Measurements from ENCODE around the gene HGD.
"Not testable (repeated sequence)": the region's sequence is repeated elsewhere in the genome, so short reads cannot be mapped to it uniquely, and the experiment has no call there.

The HGD gene

DNA sequence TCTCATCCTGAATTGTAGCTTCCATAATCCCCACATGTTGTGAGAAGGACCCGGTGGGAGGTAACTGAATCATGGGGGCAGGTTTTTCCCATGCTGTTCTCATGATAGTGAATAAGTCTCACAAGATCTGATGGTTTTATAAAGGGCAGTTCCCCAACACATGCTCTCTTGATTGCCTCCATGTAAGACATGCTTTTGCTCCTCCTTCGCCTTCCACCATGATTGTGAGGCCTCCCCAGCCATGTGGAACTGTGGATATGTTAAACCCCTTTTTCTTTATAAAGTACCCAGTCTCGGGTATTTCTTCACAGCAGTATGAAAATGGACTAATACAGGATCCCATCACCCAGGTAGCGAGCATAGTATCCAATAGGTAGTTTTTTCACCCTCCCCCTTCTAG lies 43.2 kb downstream of the HGD start:
- not testable (repeated sequence) for DNase-seq (ENCODE audit: low read depth)

DNA sequence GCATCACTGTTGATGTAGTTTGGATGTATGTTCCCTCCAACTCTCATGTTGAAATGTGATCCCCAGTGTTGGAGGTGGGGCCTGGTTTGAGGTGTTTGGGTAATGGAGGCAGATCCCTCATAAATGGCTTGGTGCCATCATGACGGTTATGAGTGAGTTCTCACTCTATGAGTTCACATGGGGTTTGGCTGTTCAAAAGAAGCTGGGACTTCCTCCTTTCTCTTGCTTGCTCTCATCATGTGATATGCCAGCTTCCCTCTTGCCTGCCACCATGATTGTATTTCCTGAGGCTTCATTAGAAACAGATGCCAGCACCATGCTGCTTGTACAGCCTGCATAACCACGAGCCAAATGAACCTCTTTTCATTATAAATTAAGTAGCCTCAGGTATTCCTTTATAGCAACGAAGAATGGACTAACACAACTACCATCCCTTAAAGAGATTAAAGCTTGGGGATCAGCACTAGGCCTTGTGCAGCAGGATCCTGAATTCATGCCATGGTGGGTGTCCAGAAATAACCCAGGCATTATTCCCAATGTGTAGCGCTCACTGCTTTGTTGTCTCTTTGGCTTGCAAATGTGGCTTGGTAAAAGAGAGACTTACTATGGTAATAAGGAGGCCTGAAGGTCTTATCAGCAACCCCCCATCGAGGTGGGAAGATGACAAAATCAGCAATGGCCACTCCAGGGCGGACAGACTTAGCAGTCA lies 44.0 kb downstream of the HGD start:
- no peak for DNase-seq (ENCODE audit: low read depth)

DNA sequence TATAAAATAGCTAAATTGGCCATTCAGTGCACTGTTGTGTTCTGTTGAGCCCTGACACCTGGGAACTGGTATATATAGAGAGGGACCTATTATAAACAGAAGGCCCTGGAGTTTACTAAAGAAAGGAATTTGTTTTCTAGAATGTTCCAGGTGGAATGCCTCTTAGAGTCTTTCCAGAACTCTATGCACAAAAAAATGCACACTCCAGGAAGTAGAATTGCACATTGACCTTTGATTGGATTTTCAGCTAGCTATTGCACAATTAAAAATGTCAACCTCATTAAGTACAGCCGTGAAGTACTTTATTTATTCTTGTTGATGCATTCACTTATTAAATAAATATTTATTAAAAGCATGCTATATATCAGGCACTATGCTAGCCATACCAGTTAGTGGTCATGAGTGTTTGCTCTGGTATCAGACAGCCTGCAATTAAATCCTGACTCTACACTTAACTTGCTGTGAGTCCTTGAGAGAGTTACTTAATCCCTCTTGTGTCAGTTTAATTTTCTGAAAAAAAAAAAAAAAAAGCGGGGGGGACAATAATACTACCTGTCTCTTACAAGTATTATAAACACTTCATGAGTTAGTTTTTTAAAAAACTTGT lies 45.1 kb downstream of the HGD start:
- no peak for DNase-seq (ENCODE audit: low read depth)

DNA sequence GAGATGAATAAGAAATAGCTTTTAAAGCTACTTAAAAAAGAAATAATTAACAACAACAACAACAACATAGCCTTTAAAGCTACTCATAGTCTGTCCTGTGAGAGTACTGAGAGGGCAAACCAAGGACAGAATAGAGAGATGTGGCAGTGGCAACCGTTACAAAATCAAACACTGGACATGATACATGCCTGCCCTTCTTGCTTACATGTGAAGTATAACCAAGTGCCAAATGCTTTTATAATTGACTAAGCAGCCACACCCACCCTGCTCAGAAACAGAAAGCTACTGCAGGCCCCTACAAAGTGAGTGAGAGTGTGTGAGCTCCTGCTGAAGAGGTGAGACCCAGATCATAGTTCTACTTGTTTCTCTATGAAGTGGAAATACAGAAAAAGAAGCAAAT lies 47.5 kb downstream of the HGD start:
- no peak for DNase-seq (ENCODE audit: low read depth)

DNA sequence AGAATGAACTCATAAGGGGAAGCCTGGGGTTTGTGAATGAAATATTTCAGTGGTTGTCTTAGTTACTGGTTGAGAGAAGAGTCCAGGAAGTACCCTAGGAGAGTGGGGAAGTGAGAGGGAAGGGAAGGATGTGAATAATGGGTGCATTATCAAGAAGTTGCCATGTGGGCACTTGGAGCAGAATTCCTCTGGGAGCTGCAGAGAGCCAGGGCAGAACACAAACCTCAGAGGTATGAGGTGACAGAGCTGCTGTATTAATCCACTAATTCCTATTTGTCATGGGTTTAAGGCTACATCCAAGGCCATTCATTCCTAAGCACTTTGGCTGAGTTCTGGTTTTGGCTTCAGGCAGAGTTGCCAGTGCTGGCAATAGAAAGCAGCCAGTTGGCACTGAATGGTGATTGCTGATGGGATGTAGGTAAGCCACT lies 56.9 kb downstream of the HGD start:
- no peak for DNase-seq (ENCODE audit: low read depth)

DNA sequence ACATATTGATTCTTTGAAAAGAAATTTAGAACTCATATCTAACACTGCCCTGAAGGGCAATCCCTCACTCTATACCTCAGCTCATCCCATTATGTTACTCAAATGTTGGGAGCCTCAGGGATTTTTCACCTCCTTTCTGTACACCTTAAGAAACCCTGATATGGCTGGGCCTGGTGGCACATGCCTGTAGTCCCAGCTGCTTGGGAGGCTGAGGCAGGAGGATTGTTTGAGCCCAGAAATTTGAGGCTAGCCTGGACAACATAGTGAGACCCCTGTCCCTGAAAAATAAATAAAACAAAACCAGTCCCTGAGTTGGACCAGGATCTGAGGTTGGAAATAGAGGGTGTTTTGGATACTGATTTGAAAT lies 58.3 kb downstream of the HGD start:
- no peak for DNase-seq (ENCODE audit: low read depth)

DNA sequence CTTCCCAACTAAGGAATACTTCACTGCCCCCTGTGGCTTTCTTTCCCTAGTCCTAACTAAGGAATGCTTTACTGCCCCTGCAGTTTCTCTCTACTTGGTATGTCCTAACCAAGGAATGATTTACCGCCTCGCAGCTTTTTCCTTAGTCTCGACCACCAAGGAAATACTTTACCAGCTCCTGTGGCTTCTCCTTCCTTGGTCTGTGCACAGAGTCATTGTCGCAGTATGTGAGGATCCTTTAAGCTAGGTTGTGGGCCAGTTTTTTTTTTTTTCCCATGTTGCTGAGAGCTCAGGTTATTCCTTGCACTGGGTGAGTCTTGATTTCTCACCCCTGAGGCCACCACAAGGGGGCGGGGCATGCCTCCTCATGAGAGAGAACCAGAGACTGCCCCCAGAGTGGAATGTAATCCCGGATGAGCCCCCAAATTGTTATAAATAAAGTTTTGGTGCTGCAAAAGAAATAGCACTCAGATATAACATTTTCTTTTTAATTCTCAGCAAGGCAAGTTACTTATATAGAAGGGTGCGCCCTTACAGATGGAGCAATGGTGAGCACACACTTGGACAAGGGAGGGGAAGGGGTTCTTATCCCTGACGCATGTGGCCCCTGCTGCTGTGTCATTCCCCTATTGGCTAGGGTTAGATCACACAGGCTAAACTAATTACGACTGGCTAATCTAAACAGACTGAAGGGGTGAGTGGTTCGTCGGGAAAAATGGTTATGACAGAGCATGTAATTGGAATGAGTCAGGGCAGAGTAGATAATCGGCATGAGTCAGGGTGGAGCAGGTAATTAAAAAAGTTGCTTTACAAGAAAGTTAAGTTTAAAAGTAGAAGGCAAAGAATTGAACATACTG lies 58.9 kb downstream of the HGD start:
- DNase-seq (ENCODE audit: low read depth): no peak

DNA sequence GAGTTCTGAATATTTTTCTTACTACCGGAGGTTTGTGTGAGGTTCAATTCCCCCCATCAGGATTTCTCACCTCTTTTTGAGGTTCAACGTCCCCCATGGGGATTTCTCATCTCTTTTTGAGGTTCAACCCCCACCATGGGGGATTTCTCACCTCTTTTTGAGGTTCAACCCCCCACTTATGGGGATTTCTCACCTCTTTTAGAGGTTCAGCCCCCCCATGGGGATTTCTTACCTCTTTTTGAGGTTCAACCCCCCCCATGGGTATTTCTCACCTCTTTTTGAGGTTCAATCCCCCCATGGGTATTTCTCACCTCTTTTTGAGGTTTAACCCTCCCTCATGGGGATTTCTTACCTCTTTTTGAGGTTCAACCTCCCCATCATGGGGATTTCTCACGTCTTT lies 59.6 kb downstream of the HGD start:
- no peak for DNase-seq (ENCODE audit: low read depth)

DNA sequence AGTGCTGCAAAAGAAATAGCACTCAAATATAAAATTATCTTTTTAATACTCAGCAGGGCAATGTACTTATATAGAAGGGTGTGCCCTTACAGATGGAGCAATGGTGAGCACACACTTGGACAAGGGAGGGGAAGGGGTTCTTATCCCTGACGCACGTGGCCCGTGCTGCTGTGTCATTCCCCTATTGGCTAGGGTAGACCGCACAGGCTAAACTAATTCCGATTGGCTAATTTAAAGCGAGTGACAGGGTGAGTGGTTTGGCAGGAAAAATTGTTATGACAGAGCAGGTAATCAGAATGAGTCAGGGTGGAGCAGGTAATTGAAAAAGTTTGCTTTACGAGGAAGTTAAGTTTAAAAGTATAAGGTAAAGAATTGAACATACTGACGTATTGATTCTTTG lies 65.3 kb downstream of the HGD start:
- not testable (repeated sequence) for DNase-seq (ENCODE audit: low read depth)

DNA sequence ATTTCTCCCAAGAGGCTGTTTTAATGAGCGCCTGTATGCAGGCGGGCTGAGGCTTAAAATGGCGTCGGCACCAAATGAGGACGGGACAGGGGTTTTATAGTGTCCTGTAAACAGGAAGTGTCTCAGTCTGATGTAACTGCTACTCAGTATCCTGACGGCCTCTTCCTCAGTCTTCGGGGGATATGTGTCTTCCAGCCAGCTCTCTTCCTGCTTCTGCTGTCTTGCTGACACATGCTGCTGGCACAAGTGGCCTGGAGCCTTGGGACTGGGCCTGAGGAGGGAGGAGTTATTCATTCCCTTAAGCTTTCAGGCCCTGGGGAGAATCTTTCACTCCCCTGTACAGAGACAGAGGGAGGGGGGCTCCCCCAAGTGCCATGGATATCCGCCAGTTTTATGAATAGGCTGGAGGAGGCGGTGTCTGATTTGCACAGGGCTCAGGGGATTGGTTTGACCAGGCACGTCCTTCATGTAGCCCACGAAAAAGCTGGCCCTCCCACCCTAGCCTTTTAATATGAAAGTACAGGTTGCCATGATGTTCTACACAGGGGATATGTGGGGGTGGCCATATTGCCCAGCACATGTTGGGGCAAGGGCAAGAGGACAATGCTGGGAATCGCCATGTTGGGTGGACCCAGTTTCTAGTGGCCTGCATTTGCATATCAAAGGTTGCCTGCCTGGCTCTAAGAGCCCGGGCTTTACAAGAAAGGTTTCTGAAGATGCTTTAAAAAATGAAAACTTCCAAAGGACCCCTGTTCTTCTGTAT lies 66.0 kb downstream of the HGD start:
- no peak for DNase-seq (ENCODE audit: low read depth)

DNA sequence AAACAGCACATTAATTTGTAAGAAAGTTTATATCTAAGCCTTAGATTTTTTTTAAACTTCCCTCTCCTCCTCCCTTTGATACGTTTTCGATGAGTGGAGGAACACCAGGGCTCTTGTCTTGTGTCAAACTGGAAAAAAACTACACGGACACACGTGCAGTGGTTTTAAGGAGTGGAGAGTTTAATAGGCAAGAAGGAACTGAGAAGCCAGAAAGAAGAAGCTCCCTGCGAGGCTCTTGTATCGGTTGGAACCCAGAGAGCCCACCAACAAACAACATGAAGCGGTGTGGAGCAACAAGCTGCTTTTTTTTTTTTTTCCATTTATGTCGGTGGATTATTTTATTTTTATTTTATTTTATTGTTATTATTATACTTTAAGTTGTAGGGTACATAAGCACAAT lies 67.3 kb downstream of the HGD start:
- no peak for DNase-seq (ENCODE audit: low read depth)

DNA sequence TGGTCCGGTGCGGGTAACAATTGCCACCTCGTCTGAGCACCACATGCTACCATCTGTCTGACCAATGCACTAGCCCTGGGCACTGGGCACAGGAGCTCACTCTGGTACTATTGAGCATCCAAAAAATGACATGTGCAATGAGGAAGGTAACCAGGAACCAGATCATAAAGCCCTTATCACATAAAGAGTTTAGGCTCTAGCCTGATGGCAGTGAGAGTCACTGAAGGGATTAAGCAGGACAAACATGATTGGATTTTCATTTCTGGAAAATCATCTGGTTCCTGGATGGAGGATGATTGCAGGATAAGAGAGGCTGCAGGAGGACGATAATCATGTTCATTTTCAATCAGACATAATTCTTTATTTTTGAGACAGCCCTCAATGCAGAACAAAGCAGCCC lies 73.5 kb downstream of the HGD start:
- DNase-seq (ENCODE audit: low read depth): no peak

DNA sequence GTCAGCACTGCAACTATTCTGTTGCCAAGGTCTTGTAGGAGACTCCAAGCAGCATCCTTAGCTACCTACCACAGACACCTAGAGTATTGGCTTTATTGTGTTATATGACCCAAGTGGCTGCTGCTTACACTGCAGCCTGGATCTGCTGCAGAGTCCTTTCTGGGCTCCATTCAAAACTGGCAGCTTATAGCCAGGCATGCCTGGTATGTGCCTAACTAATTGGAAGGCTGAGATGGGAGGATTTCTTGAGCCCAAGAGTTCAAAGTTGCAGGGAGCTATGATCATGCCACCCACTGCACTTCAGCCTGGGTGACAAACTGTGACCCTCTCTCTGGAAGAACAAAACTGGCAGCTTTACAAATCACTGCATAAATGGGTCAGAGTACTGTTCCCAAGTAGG lies 77.3 kb downstream of the HGD start:
- no peak for DNase-seq (ENCODE audit: low read depth)

DNA sequence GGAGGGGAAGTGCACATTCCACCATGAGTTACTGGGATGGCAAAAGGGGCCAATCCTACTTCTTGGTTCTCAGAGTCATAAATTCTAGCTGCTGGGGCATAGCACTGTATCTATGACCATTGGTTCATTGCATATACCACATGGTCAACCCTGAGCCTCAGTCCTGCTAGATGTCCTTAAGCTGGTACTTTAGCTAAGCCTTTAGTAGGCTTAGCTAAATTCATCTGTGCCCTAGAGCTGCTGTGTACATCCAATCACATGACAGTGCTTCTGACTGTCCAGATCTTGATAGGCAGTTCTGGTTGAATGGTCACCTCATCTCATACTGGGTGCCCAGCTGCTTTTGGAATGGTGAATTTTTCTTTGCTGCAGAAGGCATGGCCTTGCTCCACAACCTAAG lies 77.7 kb downstream of the HGD start:
- DNase-seq (ENCODE audit: low read depth): no peak

DNA sequence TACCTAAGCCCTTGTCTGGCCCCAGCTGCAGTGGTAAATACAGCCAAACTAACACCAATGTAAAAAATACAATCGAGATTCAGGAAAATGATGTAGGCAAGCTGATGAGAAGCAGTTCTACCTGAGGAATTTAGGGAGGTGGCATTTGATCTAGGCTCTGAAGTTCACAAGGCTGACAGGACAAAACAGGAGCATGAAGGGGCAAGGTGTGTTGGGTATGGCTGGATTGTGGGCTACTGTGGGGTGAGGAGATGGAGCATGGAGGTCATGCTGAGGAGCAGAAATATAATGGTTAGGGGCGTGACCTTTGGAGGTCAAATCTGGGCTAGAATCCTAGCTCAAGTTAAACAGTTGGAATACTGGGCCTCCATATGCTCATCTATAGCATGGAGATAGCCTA lies 79.4 kb downstream of the HGD start:
- DNase-seq (ENCODE audit: low read depth): no peak

DNA sequence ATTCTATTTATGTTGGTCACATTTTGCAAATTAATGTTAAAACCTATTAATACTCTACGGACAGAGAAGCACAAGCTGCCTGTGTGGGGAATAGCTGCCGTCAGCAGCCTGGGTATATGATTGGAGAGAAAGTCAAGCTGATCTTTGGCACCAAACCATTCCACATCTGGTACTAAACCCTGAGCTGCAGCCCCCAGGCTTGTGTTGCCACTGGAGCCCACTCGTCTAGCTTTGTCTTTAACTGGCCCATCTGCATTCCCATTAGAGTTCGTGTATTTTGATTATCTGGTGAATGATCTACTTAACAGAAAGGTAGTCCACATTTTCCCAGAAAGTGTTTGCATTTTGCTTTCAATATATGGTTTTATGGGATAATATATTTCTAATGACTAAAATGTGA lies 80.5 kb downstream of the HGD start:
- DNase-seq (ENCODE audit: low read depth): no peak

DNA sequence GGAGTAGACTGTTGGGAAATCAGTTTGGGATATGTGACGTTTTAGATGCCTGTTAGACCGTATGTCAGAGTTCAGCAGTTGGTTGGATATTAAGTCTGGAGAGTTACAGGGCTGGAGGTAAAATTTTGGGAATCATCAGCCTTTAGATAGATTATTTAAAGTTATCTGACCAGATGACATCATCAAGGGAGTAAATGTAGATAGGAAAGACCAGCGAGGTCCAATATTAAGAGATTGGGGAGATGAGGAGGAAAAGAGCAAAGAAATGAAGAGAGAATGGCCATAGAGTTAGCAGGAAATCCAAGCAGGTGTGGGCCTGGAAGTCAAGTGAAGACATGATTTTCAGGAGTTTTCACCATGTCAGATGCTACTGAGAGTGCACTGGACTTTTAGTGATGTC lies 82.8 kb downstream of the HGD start:
- DNase-seq (ENCODE audit: low read depth): no peak

DNA sequence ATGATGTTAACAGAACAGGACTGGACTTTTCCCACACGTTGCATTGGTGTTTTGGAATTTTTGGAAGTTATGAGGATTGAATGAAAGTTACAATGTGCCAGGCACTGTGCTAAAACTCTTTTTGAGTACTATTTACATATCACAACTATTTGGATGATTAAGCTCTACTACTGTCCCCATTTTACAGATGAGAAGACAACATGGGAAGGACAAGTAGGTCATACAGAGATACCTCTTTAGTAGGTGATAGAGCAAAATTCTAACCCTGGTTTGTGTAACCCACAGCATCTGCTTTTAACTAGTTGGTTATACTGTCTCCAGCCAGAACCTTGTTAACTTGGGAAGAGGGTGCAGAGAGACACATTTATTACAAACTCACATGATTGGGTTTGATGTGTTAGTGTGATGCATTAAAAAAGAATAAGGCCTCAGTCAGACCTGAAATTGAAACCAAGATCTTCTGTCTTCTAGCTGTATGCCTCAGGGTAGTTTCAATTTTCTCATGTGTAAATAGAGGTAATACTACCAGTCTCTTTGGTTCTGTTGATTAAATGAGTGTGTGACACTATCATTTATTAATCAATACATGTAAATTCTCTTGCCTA lies 84.5 kb downstream of the HGD start:
- DNase-seq (ENCODE audit: low read depth): no peak

DNA sequence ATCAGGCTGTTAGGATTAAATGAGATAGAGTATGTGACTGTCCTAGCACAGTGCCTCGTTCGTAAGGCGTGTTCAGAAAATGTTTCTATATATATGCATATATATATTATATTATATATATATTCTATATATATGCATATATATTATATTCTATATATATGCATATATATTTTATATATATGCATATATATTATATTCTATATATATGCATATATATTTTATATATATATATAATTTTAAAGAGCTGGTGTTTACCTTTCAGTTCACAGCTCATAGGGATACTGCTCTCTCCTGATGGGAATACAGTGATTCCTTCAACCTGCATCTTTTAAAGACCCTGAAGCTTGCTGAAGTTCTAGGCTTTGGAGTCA lies 85.2 kb downstream of the HGD start:
- no peak for DNase-seq (ENCODE audit: low read depth)

DNA sequence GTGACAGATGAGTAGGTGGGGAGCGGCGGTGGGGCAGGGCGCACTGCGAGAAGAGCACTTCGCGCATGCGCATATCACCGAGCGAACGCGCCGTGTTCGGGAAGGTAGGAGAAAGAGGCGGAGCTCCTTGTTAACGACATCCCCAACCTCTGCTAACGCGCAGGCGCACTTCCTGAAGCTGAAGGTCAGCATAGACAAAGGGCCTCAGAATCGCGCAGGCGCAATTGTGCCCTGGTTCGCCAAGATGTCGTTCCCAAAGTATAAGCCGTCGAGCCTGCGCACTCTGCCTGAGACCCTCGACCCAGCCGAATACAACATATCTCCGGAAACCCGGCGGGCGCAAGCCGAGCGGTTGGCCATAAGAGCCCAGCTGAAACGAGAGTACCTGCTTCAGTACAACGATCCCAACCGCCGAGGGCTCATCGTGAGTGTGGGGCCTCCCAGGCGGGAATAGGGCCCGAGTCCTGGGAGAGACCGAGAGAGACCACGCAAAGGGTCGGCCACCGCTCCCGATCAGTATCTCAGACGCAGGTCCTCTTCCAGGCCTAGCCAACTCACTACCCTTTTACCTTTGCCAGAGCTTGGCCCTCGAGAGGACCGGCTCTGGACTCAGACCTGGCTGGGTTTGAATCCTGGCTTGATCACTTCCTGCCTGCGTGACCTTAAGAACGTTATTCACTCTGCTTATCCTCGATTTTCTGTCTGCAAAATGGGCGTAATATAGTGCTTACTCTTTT lies 85.8 kb downstream of the HGD start, which contains the start of gene NDUFB4:
NDUFB4 (plus strand) TSS at position 221 of the 737 bp plus-strand sequence; CDS start at position 245, 24 bp downstream.
- peak; percentile 94 for DNase-seq (ENCODE audit: low read depth)

DNA sequence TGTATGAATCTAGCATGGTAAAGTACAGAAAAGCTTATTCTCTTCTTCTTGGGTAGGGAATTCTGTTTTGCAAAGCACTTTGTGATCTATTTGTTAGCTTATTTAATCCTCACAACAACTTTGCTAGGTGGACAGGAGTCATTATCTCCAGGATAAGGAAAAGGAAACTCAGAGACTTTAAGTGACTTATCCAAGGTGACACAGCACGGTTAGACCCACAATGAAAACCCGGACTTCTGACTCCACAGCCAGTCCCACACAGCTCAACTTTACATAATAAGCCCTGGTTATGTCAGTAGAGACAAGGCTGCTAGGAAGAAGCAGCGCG lies 86.3 kb downstream of the HGD start:
- no peak for DNase-seq (ENCODE audit: low read depth)
